Measurements from ENCODE around the gene SALL1. TPM values are rescaled to one million over a fixed set of nuclear protein-coding genes. Genes with fewer than 3 reads are reported as not detected.

The SALL1 gene
- total and polyA plus RNA-seq, 9 of the 15 experiments (the other 6 are each of a cell fraction or from before 2014, with no cell fraction given), result not detected

DNA sequence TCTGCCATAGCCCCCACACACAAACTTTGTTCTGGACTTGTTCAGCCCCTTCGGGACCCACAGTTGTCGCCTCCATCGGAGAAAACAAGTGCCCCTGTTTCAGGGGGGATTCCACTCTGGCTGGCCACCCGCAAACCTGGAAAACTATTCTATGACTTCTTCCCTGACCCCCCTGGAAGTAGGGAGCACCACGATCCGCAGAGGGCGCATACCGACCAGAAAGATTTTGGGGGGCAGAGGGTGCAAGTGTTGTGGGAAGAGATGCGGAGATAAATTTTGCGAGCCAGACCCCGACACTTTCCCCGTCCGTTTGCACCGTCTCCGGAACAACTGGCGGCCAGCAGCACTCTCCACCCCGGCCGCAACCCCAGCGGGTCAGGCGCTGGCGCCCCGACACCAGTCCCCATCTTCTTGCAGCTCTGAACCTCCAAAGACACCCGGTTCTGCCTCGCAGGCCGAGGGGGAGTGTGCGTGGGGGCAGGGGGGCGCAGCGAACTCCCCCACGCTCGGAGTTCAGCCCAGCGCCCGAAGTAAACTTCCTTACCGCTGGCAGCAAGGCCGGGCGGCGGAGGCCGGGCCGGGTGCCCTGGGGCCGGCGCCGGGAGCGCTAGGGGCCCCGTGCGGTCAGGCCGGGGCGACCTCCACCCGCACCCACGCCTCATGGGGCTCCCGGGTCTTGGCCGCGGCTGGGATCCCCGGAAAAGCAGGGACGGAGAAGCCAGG, 744 bp downstream of the SALL1 start:
- Histone ChIP-seq H3K9me3 (replicated peaks; ENCODE audit: control insufficient read depth, insufficient read depth, low read depth, low read length) (no peaks in the 10 kb centered on the region), H3K27ac (ENCODE audit: extremely low read depth, low read depth, low read length) (no peak overlapping the region), H3K4me2 (ENCODE audit: insufficient read depth, low read length) (no peak overlapping the region), H3K27me3 (ENCODE audit: control insufficient read depth in 2 of 2, insufficient read depth in 2 of 2, low read length in 2 of 2) (peaks cover 0 to 18% of the 10 kb centered on the region in 2 experiments; a peak in 1 of 5 replicates), H4K20me1 (replicated peaks; ENCODE audit: control insufficient read depth, insufficient read depth, low read length) (no peaks in the 10 kb centered on the region), H3K9ac (ENCODE audit: insufficient read depth in 1 of 2, low read depth in 2 of 2, low read length in 2 of 2) (no peak overlapping the region), H3K36me3 (ENCODE audit: control insufficient read depth, insufficient read depth, low read length) (no peaks in the 10 kb centered on the region), H3K4me3 (no peak overlapping the region), H3K9me1 (ENCODE audit: control insufficient read depth, insufficient read depth, low read length) (no peaks in the 10 kb centered on the region), H3K4me1 (replicated peaks in 1 of 2; ENCODE audit: control insufficient read depth in 2 of 2, insufficient read depth in 2 of 2, low read length in 2 of 2) (no peaks in the 10 kb centered on the region; a peak in 1 of 5 replicates), H3K79me2 (ENCODE audit: control insufficient read depth, insufficient read depth, low read length) (no peaks in the 10 kb centered on the region), H2AFZ (ENCODE audit: low read depth, low read length) (no peak overlapping the region)
- 31% methylated on average over 18 of the region's 53 CpGs for WGBS (ENCODE audit: insufficient coverage, low coverage, missing lambda C conversion rate)
- FAIRE-seq, result no peak
- ChIA-PET POLR2A (no interaction called here), CTCF (ENCODE audit: low intra/inter-chr PET ratio) (no interaction called here)
- ATAC-seq, result no peak
- intact Hi-C loops (cut with micrococcal nuclease), result no loop called here
- BruUV-seq (replicated peaks), result no TSS peak
- in situ Hi-C loops (cut with MboI), result no loop called here
- no peak for DNase-seq (ENCODE audit: extremely low read depth in 1 of 4, low spot score in 3 of 4)
- TF ChIP-seq EWSR1 (IDR thresholded peaks at IDR 0.05; ENCODE audit: borderline replicate concordance, low read depth, partially characterized antibody) (no peak), TRIM28 (IDR thresholded peaks at IDR 0.05) (no peak), E2F1 (CRISPR knock-in tag; IDR thresholded peaks at IDR 0.05) (no peak), CREB1 (IDR thresholded peaks at IDR 0.05) (no peak), CREB1 (CRISPR knock-in tag; IDR thresholded peaks at IDR 0.05) (no peak), RAD51 (IDR thresholded peaks at IDR 0.05; ENCODE audit: borderline replicate concordance, low read depth) (no peak), STAT5B (CRISPR knock-in tag; IDR thresholded peaks at IDR 0.05) (no peak), SAP30 (IDR thresholded peaks at IDR 0.05; ENCODE audit: borderline replicate concordance, insufficient read depth, low read depth, low read length, poor library complexity, severe bottlenecking) (no peak), PHF20 (IDR thresholded peaks at IDR 0.05; ENCODE audit: partially characterized antibody) (no peak), POLR2H (tag; IDR thresholded peaks at IDR 0.05; ENCODE audit: low read depth) (no peak), MYBL2 (IDR thresholded peaks at IDR 0.05; ENCODE audit: low read depth) (no peak), MYBL2 (CRISPR knock-in tag; IDR thresholded peaks at IDR 0.05; ENCODE audit: borderline replicate concordance) (no peak), FOXP4 (CRISPR knock-in tag; IDR thresholded peaks at IDR 0.05; ENCODE audit: borderline replicate concordance) (no peak), ZBTB8A (IDR thresholded peaks at IDR 0.05; ENCODE audit: partially characterized antibody) (no peak)
- TF ChIP-seq, protein P1, sequence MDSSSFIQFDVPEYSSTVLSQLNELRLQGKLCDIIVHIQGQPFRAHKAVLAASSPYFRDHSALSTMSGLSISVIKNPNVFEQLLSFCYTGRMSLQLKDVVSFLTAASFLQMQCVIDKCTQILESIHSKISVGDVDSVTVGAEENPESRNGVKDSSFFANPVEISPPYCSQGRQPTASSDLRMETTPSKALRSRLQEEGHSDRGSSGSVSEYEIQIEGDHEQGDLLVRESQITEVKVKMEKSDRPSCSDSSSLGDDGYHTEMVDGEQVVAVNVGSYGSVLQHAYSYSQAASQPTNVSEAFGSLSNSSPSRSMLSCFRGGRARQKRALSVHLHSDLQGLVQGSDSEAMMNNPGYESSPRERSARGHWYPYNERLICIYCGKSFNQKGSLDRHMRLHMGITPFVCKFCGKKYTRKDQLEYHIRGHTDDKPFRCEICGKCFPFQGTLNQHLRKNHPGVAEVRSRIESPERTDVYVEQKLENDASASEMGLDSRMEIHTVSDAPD (CRISPR knock-in tag; IDR thresholded peaks at IDR 0.05), result no peak
- TF ChIP-seq, protein P2, sequence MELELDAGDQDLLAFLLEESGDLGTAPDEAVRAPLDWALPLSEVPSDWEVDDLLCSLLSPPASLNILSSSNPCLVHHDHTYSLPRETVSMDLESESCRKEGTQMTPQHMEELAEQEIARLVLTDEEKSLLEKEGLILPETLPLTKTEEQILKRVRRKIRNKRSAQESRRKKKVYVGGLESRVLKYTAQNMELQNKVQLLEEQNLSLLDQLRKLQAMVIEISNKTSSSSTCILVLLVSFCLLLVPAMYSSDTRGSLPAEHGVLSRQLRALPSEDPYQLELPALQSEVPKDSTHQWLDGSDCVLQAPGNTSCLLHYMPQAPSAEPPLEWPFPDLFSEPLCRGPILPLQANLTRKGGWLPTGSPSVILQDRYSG (tag; conservative IDR thresholded peaks at IDR 0.05; ENCODE audit: low read depth), result no peak

All from K562 (cell line).